CD4-positive, alpha-beta T cell treated with Interferon gamma for 1 hour (primary cell): ENCODE data around the gene TBCD.
"Not testable (repeated sequence)": the region's sequence is repeated elsewhere in the genome, so short reads cannot be mapped to it uniquely, and the experiment has no call there.

Experiments used
- DNase-seq: peaks from one replicate; pipeline ENCODE4 v3.0.0-alpha.2; 2020

The TBCD gene

GRCh38 chr17:82942166-82943130 lies 190.6 kb downstream of the TBCD start:
- DNase-seq: no peak

GRCh38 chr17:82943339-82943738 lies 191.5 kb downstream of the TBCD start:
- no peak for DNase-seq

GRCh38 chr17:82943751-82944150 lies 191.9 kb downstream of the TBCD start:
- DNase-seq: no peak

GRCh38 chr17:82944990-82945389 lies 193.1 kb downstream of the TBCD start:
- no peak for DNase-seq

GRCh38 chr17:82946081-82946480 lies 194.2 kb downstream of the TBCD start:
- no peak for DNase-seq

- no peak for DNase-seq
Observed at GRCh38 chr17:82947051-82947991, 195.5 kb downstream of the TBCD start.

GRCh38 chr17:82948081-82948511 lies 196.2 kb downstream of the TBCD start:
- DNase-seq: no peak

- no peak for DNase-seq
Observed at GRCh38 chr17:82948957-82949356, 197.1 kb downstream of the TBCD start.

GRCh38 chr17:82949361-82949760 lies 197.5 kb downstream of the TBCD start:
- no peak for DNase-seq

- DNase-seq: no peak
Observed at GRCh38 chr17:82949984-82950383, 198.1 kb downstream of the TBCD start.

- DNase-seq: no peak
Observed at GRCh38 chr17:82950525-82951102, 198.7 kb downstream of the TBCD start.

- no peak for DNase-seq
Observed at GRCh38 chr17:82952019-82952418, 200.2 kb downstream of the TBCD start.

GRCh38 chr17:82955106-82955505 lies 203.2 kb downstream of the TBCD start:
- DNase-seq: not testable (repeated sequence)

GRCh38 chr17:82955627-82956026 lies 203.8 kb downstream of the TBCD start:
- not testable (repeated sequence) for DNase-seq

GRCh38 chr17:82956146-82956725 lies 204.4 kb downstream of the TBCD start:
- DNase-seq: no peak

- no peak for DNase-seq
Observed at GRCh38 chr17:82956726-82957468, 205.0 kb downstream of the TBCD start.

- no peak for DNase-seq
Observed at GRCh38 chr17:82957469-82957795, 205.6 kb downstream of the TBCD start.

- DNase-seq: no peak
Observed at GRCh38 chr17:82957961-82958561, 206.2 kb downstream of the TBCD start.

GRCh38 chr17:82959242-82959930 lies 207.5 kb downstream of the TBCD start:
- no peak for DNase-seq

- no peak for DNase-seq
Observed at GRCh38 chr17:82959990-82960418, 208.1 kb downstream of the TBCD start.
